HG03280 (cell line): Measurements from ENCODE around the gene KRTAP20-4.

Source experiments
- ATAC-seq: cut with Tn5 transposase; IDR thresholded peaks from one replicate; pipeline ENCODE4 v1.9.1; 2021; ENCODE audit warnings: mild to moderate bottlenecking, moderate library complexity; ENCODE audit not compliant: unreplicated experiment

Gene KRTAP20-4

DNA sequence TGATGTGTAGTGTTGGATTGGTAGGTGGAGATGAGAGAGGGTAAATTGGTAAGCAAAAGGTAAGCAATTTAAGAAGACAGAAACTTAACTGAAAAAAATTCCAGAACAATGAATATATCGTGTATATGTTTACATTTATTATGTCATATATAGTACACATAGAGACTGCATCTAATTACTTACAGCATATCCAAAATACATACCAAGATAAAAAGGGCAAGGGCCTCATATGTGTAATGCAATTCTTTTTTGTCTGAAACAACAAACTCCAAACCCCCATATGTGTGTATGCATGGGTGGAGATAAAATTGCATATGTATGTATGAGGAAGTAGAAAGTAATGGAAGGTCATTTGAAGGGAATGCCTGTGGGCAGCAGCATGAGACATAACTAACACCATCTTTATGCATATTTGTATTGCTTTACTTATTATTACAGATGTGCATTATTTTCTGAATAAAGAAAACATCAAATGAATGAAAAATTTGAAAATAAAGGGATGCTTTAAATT, 26.5 kb downstream of the KRTAP20-4 start:
- ATAC-seq = no peak

DNA sequence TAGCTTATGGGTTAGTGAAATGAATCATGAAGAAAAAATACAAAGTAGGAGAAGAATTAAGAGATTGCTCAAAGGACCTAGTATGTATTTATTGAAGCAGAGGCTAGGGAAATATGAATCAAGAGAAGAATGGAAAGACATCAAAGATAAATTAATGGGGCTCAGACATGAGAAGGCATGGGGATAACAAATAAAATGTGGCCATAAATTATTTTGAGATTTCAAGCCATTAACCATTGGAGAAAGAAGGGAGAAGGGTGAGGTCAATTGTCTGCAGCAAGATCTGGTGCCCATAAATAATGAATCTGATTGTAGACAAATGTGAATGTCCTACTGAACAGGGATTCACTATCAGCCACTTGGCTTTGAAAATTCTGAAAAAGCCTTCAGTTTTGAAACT, 32.5 kb downstream of the KRTAP20-4 start:
- no peak for ATAC-seq

- ATAC-seq = no peak
Observed at GRCh38 chr21:30668776-30669175, 48.3 kb downstream of the KRTAP20-4 start.
